ENCODE data around the gene SLC22A5.
A peak's percentile ranks its signal among the peaks of the same experiment; 100 is the strongest.
"Not testable (repeated sequence)": the region's sequence is repeated elsewhere in the genome, so short reads cannot be mapped to it uniquely, and the experiment has no call there.

The SLC22A5 gene

GRCh38 chr5:132411304-132412013 lies 41.9 kb downstream of the SLC22A5 start:
- DNase-seq (ENCODE audit: low read depth in 2 of 2), result no peak

DNA sequence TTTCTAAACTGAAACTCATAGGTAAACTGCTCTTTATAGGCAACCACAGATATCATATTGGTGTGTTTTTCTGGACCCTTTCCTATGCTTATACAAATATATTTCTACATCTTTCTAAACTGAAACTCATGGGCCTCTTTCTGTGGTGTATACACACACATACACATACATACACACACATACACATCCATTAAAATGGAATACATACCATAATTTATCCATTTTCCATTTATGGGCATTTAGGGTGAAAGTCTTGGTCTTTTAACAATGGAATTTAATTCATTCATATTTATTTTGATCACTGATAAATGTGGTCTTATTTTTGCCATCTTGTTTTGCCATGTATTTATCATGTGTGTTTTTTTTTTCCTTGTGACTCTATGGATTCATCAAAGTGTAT lies 44.1 kb downstream of the SLC22A5 start:
- DNase-seq (ENCODE audit: low read depth in 2 of 2), result no peak

- no peak for DNase-seq (ENCODE audit: low read depth in 2 of 2)
Observed at GRCh38 chr5:132414634-132415378, 45.3 kb downstream of the SLC22A5 start.

- not testable (repeated sequence) for DNase-seq (ENCODE audit: low read depth in 2 of 2)
Observed at GRCh38 chr5:132415516-132415915, 46.0 kb downstream of the SLC22A5 start.

DNA sequence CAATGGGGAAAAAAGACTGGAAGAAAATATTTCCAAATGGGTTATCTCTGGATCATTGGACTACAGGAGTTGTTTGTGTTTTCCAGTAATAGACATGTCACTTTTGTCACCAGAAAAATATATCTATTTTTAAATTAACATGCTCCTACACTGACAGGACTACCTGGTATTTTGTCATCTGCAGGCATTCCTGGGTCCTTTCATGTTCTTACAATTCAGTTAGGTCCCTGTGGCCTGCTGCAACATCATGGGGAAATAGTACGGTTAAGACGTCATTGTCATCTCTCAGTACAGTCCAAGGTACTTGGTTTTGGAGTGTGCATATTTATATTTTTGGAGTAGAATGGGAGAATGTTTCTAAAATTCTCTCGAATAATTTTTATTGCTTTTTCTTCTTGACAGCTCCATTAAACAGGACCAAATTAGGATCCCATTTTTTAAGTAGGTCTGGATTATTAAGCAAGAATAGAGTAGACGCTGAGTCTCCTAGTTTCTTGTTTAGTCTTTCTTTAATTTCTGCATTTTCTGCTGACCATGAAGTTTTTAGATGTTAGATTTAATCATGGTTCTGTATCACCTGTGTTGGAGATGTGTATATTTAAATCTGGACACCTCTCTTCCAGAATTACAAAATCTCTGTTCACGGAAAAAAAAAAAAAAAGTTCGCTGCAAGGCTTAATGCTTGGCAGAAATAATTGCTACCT lies 46.9 kb downstream of the SLC22A5 start:
- no peak for DNase-seq (ENCODE audit: low read depth in 2 of 2)

DNA sequence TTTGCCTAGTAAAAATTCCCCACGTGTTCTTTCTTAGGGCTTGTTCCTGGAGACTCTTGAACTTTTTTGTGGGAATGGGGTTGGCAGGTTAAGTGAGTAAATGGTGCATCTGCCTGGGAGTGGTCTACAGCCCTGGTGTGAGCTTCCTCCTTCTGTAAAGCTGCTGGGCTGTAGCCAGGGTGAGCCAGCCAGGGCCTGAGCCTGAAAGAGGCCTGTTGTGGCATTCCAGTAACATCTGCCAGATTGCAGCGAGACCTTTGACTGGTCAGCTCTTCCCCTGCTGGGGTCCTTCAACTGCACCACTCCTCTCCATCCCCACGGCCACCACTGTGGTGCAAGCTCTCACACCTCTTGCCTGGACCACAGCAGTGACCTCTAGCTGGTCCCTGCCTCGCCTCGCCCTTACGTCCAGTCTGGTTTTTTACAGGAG lies 47.5 kb downstream of the SLC22A5 start:
- DNase-seq (ENCODE audit: low read depth in 2 of 2), result no peak

DNA sequence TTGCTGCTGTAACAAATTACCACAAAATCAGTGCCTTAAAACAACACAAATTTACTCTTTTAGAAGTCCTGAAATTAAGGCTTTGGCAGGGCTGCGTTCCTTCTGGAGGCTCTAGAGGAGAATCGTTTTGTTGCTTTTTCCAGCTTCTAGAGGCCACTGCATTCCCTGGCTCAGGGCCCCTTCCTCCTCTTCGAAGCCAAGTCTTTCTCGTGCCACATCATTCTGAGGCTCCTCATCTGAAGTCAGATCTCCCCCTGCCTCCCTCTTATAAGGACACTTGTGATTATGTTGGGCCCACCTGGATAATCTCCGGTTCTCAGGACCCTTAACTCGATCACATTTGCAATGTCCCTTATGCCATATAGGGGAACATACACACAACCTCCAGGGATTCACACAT lies 48.0 kb downstream of the SLC22A5 start:
- DNase-seq (ENCODE audit: low read depth in 2 of 2), result no peak

- no peak for DNase-seq (ENCODE audit: low read depth in 2 of 2)
Observed at GRCh38 chr5:132417889-132418485, 48.5 kb downstream of the SLC22A5 start.

GRCh38 chr5:132418881-132419280 lies 49.4 kb downstream of the SLC22A5 start:
- DNase-seq (ENCODE audit: low read depth in 2 of 2), result no peak

DNA sequence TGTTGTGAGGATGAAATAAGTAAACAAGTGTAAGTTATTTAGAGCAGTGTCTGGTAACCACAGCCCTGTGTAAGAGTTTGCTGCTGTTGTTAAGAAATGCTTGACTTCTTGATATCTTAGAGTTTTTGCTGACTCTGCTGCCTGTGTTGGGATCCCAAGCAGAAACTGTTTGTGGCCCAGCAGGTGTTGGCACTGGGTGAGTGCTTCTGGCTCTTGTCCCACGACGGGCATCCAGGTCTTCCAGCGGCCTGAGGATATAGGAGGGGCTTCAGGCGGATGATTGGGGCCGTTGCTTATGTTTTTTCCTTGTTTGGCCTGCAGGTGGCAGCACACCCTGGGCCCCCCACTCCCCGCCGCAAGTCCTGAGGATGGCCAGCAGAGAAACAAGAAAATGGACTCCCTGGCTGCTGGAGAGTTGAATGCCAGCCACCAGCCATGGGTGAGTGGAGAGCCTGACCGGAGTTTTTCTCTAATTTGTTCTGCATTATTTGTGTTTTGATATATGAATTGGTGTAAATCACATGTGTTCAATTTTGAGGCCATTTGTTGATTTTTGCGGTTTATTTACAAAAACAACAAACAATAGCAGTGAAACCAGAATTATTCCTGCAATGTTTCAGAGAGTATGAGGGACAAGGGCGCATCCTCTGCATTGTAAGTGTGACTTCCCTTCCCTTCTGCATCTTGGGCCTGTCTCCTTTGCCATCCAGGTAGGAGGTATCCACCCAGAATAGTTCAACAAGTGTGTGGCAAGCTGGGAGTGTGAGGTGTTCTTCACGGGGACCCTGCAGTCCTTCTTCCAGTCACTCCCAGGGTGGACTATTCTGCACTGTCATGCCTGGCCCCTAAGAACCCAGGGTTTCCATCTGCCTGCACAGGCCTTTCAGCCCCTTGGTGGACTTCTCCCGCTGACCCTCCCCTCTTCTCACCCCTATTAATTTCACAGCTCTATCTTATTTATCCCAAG lies 50.3 kb downstream of the SLC22A5 start:
- DNase-seq (ENCODE audit: low read depth in 2 of 2), result no peak

GRCh38 chr5:132420706-132421272 lies 51.3 kb downstream of the SLC22A5 start:
- DNase-seq (ENCODE audit: low read depth in 2 of 2), result no peak

DNA sequence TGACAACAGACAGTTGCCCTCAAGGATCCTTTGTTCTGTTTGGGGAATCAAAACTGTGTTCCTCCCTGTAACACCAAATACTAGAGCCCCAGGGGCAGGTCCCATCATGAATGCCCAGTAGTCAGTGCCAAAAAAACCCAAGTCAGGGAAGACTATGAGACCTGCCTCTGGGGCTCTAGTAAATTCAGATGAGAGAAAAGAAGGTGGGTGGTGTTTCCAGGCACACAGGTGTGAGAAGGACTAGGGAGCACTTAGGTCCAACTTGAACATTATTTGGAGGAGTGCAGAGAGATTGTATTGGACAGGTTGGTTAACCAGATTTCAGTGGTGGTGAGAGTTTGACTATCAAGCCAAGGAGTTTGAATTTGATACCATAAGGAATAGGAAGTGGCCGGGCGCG lies 52.0 kb downstream of the SLC22A5 start:
- DNase-seq (ENCODE audit: low read depth in 2 of 2), result no peak

GRCh38 chr5:132422720-132423437 lies 53.4 kb downstream of the SLC22A5 start:
- no peak for DNase-seq (ENCODE audit: low read depth in 2 of 2)

GRCh38 chr5:132423438-132423898 lies 54.0 kb downstream of the SLC22A5 start:
- no peak for DNase-seq (ENCODE audit: low read depth in 2 of 2)

- DNase-seq (ENCODE audit: low read depth in 2 of 2), result no peak
Observed at GRCh38 chr5:132424167-132424880, 54.8 kb downstream of the SLC22A5 start.

DNA sequence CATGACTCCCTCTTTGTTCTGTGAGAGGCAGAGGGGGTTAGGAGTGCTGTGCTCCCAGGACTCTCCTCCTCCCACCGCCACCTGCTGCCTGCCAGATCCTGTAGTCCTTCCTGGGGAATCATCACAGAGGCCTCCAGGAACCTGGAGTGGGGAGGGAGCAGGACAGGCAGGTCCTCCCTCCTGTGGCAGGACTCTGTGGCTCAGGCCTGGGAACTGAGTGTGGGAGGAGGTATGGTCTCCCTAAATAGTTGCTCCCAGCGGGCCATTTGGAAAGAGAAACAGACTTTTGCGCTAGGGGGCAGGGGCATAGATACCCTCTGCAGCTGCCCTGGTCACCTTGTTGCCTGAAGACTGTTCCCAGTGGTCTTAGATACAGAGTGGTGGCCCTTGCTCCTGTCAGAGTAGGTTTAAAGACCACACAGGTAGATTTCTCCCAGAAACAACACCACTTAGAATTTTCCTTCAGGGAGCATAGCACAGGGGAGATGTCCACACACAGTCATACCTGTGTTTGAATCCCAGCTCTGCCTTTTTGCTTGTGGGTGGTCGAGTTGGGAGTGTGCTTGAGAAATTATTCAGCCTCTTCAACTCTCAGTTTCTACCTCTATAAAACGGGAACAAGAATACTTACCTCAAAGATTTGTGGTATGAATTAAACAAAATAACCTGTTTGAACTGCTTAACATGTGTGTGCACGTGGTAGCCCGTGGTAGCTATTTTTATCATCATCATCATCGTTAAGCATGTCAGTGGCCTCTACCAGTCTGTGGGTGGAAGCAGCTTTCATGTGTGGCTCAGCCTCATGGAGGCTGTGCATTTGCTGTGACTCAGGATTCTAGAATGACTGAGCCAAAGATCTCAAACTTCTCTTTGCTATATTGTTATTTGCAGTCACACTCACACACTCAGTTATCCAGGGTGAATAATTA lies 55.8 kb downstream of the SLC22A5 start:
- peak; percentile 70 to 74 for DNase-seq (ENCODE audit: low read depth in 2 of 2)

DNA sequence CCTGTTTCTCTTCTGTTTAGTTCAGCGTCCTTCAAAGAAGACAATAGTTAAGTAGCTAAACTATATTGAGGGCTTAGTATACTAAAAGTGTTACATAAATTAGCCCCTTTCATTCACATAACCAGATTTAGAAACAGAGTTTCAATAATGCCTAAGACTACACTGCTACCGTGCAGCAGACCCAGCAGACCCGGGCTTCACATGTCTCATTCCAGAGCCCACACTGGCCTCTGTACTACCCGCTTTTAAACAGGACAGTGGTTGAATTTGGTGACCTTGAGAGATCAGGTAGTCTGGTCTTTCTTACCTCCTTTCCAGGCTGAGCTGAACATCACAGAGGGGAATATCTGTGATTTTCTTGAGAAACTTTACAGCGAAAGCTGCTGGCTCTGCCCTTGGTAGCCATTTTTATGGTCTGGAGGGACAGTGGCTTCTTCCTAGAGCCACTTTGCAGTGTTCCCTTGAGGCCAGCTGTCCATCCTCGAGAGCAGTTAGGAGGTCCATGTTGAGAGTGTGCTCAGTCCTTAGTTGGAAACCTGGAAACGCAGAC lies 56.5 kb downstream of the SLC22A5 start:
- DNase-seq (ENCODE audit: low read depth in 2 of 2), result no peak
